ENCODE data around the gene MYMX.
"Not testable (repeated sequence)": the region's sequence is repeated elsewhere in the genome, so short reads cannot be mapped to it uniquely, and the experiment has no call there.

Gene MYMX

GRCh38 chr6:44188819-44189218, 27.9 kb upstream of the MYMX start:
- no peak for DNase-seq

- DNase-seq: no peak
These were observed 27.5 kb upstream of the MYMX start for GRCh38 chr6:44189257-44189656.

DNA sequence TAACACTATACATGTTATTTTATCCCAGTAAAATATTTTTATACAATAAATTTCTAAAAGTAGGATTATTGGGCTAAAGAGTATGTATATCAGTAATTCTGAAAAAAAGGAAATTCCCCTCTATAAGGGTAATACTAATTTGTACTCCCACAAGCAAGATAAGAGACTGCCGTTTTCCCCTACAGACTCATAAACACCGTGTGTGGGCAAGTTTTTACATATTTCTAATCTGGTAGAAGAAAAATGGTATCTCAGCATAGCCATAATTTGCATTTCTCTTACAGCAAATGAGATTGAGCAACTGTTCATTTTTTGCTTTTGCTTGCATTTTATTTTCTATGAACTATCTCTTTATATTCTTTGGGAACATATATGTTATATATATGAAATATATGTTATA, 26.0 kb upstream of the MYMX start:
- no peak for DNase-seq

DNA sequence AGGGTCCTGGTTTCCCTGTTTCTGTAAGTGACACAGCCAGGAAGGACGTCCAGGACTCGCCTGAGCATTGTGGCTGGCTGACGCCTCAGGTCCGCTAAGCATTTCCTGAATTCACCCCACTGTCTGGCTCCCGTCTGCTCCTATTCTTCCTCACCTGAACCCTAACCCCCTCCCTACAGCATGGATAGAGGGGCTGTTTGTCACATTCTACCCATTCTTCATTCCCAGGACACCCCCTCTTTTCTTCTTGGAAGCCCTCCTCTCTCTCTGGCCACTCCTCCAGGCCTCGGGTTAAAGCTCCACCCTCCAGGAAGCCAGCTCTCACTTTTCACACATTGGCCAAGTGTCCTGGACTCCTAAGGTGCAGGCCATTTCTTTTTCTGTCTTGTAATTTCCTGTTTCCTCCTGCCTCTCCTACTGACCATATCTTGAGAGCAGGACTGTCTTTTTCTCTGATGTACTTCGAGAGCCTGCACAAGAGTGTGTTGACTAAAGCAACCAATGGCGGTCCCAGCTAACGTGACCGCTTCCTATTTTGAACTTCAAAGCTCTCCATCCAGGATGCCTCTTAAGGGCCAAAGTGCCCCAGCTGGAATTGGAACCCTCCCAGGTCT, 24.2 kb upstream of the MYMX start:
- DNase-seq: no peak

DNA sequence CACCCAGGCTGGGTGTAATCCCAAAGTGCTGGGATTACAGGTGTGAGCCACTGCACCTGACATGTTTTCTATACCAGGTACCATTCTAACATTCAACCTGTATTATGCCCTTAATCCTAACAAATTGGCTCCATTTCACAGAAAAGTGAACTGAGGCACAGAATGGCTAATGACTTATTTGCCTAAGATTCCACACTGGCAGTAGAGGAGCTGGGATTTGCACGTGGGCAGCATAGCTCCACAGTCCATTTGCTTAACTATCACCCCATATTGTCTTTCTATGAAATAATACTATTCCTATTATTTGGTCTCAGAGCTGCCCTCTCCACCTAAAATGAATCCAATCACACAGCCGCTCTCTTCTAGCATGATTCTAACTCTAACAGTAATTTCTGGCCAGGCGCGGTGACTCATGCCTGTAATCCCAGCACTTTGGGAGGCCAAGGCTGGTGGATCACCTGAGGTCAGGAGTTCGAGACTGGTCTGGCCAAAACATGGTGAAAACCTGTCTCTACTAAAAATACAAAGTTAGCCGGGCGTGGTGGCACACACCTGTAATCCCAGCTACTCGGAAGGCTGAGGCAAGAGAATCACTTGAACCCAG, 23.3 kb upstream of the MYMX start:
- no peak for DNase-seq

GRCh38 chr6:44194326-44194725, 22.4 kb upstream of the MYMX start:
- no peak for DNase-seq

- not testable (repeated sequence) for DNase-seq
These were observed 20.4 kb upstream of the MYMX start for GRCh38 chr6:44196351-44196750.

- no peak for DNase-seq
These were observed 18.0 kb upstream of the MYMX start for GRCh38 chr6:44198684-44199083.

GRCh38 chr6:44199883-44200282, 16.8 kb upstream of the MYMX start:
- DNase-seq: no peak

DNA sequence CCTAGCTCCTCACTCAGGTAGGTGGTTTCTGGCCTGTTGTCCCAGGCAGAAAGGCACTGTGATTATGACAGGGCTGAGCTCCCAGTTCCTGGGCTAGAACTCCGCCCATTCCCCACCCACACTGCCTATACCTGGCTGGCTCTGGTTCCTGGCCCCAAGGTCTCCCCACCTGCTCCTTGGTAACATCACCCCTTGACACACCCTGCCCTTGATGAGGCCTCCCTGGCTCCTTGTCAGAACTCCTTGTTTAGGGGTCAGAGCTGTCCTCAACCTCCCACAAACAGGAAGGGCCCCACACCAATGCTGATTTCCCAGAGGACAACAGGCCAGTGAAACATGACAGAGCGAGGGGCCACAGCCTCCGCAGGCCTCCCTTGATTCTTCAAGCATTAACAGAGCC, 15.5 kb upstream of the MYMX start:
- DNase-seq: no peak

- DNase-seq: no peak
These were observed 15.0 kb upstream of the MYMX start for GRCh38 chr6:44201638-44202303.

DNA sequence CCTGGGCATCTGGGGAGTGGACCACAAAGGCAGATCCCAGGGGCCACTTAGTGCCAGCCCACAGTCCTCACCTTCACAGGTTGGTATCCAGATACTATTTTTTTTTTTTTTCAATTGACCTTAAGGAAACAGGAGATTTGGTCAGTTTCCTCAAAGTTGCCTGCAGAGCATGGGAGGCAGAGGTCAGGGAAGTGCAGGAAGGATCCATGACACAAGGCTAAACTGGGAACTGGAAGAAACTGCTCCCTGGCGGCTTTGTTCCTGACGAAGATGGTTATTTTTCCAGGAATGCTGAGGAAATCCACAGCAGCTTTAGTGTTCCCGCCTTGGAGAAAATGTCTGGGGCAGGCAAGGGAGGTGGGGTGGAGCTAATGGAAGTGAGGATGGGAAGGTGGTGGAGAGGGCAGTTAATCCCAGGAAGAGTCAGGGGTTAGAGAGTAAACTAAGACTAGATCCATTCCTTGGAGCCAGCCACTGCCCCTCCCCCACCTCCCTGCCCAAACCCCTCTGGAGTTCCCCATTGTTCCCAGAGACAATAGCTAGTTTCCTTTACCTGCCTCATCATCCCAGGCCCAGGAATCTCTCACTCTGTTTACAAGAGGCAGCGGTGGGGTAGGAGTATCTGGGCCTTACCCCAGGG, 14.3 kb upstream of the MYMX start:
- DNase-seq: no peak

GRCh38 chr6:44202972-44203750, 13.6 kb upstream of the MYMX start:
- DNase-seq: no peak

- DNase-seq: no peak
These were observed 12.8 kb upstream of the MYMX start for GRCh38 chr6:44203955-44204354.

GRCh38 chr6:44207966-44208365, 8.8 kb upstream of the MYMX start:
- DNase-seq: no peak

DNA sequence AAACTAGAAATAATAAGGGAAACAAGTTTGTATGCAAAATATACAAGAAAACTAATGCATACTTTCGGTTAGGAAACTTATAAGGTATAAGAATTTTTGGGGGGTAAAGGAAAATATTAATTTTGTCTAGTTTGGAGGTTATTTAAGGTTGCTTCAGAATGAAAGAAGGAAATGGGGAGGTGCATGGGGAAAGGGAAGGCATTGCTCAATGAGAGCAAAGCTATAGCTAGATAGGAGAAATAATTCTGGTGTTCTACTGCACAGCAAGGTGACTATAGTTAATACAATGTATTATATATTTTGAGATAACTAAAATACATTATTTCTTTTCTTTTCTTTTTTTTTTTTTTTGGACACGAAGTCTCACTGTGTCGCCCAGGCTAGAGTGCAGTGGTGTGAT, 5.4 kb upstream of the MYMX start:
- no peak for DNase-seq

GRCh38 chr6:44214307-44214706, 2.4 kb upstream of the MYMX start:
- no peak for DNase-seq

GRCh38 chr6:44217332-44218143, 812 bp downstream of the MYMX start:
- peak in 1 of 2 experiments; percentile 53 for DNase-seq

GRCh38 chr6:44219053-44219814, 2.5 kb downstream of the MYMX start:
- no peak for DNase-seq

DNA sequence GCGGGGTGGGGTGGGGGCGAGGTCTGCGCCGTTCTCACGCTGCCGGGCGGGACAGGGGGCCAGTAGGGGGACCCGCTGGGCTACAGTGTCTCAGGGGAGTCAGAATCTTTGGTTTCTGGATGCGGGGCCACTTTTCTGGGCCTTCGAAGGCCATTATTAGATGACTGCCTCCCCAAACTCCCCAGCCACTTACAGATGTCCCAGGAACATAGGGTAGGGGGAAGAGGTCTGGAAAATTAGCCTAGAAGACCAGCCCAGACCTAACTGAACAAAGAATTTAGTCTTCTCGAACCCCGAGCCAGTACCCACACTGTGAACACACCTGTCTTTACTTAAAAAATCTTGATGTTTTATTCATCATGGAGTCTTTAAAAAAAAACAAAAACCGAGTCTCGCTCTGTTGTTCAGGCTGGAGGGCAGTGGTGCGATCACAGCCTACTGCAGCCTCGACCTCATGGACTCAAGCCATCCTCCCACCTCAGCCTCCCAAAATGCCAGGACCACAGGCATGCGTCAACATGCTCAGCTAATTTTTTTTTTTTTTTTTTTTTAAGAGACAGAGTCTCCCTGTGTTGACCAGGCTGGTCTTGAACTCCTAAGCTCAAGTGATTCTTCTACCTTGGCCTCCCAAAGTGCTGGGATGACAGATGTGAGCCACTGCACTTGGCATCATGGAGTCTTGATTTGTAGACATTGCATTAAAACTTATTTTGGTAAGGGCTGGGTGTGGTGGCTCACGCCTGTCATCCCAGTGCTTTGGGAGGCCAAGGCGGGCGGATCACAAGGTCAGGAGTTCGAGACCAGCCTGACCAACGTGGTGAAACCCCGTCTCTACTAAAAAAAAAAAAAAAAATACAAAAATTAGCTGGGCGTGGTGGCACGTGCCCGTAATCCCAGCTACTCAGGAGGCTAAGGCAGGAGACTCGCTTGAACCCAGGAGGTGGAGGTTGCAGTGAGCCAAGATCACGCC, 3.4 kb downstream of the MYMX start:
- no peak for DNase-seq

Measured in cerebellar nuclear complex (tissue), 1 donor.